ENCODE results near the gene GID8.

GID8 gene

GRCh38 chr20:62910777-62911497 is 27.0 kb upstream of the GID8 start:
- Histone ChIP-seq H4K20me1 (peaks cover 100% of the 10 kb centered on the region), H3K9me3 (no peaks in the 10 kb centered on the region), H3K27ac (0 out of 2 replicates have a peak overlapping the region, but pooled peaks have one; percentile 23), H3K9ac (no peak overlapping the region), H3K36me3 (peaks cover 86% of the 10 kb centered on the region), H3K4me1 (peaks cover 52% of the 10 kb centered on the region), H3K4me3 (no peak overlapping the region), H3K4me2 (no peak overlapping the region), H3K27me3 (no peaks in the 10 kb centered on the region)
- no peak for TF ChIP-seq Cebpa-rat (IDR thresholded peaks at IDR 0.05)

GRCh38 chr20:62911701-62912280 is 26.2 kb upstream of the GID8 start:
- H3K36me3 ChIP-seq, result peaks cover 78% of the 10 kb centered on the region
- H4K20me1 ChIP-seq, result peaks cover 100% of the 10 kb centered on the region

GRCh38 chr20:62913043-62913630 is 24.8 kb upstream of the GID8 start:
- peaks cover 100% of the 10 kb centered on the region for H4K20me1 ChIP-seq
- peaks cover 64% of the 10 kb centered on the region for H3K36me3 ChIP-seq
- peak overlapping the region; percentile 9; the same call in 1 of the 2 replicates for H3K9ac ChIP-seq
- H3K4me1 ChIP-seq, result peaks cover 69% of the 10 kb centered on the region
- no peak overlapping the region for H3K27ac ChIP-seq
- no peak for TF ChIP-seq Cebpa-rat (IDR thresholded peaks at IDR 0.05)
- no peaks in the 10 kb centered on the region for H3K9me3 ChIP-seq
- no peak overlapping the region for H3K4me2 ChIP-seq
- H3K27me3 ChIP-seq, result no peaks in the 10 kb centered on the region
- no peak overlapping the region for H3K4me3 ChIP-seq

More at GRCh38 chr20:62911701-62912280, 26.2 kb upstream of the GID8 start:
- Histone ChIP-seq H3K9me3 (no peaks in the 10 kb centered on the region), H3K27ac (no peak overlapping the region), H3K4me2 (no peak overlapping the region), H3K9ac (no peak overlapping the region), H3K27me3 (no peaks in the 10 kb centered on the region), H3K4me1 (peaks cover 60% of the 10 kb centered on the region), H3K4me3 (no peak overlapping the region)
- TF ChIP-seq Cebpa-rat (IDR thresholded peaks at IDR 0.05), result no peak

GRCh38 chr20:62914436-62914835 is 23.5 kb upstream of the GID8 start:
- no peak overlapping the region for H3K4me3 ChIP-seq
- no peaks in the 10 kb centered on the region for H3K27me3 ChIP-seq
- H3K36me3 ChIP-seq, result peaks cover 51% of the 10 kb centered on the region
- H3K4me2 ChIP-seq, result peak overlapping the region; percentile 39
- peaks cover 69% of the 10 kb centered on the region for H3K4me1 ChIP-seq
- no peaks in the 10 kb centered on the region for H3K9me3 ChIP-seq
- H4K20me1 ChIP-seq, result peaks cover 100% of the 10 kb centered on the region
- H3K27ac ChIP-seq, result peak overlapping the region; percentile 28; the same call in 1 of the 2 replicates
- peak overlapping the region; percentile 8; the same call in 1 of the 2 replicates for H3K9ac ChIP-seq
- TF ChIP-seq Cebpa-rat (IDR thresholded peaks at IDR 0.05), result no peak

- no peaks in the 10 kb centered on the region for H3K9me3 ChIP-seq
Observed at GRCh38 chr20:62914970-62915457, 22.9 kb upstream of the GID8 start.

GRCh38 chr20:62916703-62917476 is 21.1 kb upstream of the GID8 start:
- no peak for TF ChIP-seq Cebpa-rat (IDR thresholded peaks at IDR 0.05)
- H3K27me3 ChIP-seq, result no peaks in the 10 kb centered on the region
- no peak overlapping the region for H3K27ac ChIP-seq
- peaks cover 100% of the 10 kb centered on the region for H4K20me1 ChIP-seq
- peaks cover 27% of the 10 kb centered on the region for H3K36me3 ChIP-seq
- H3K9me3 ChIP-seq, result no peaks in the 10 kb centered on the region
- H3K4me3 ChIP-seq, result no peak overlapping the region
- H3K4me2 ChIP-seq, result peak overlapping the region; percentile 80
- no peak overlapping the region for H3K9ac ChIP-seq
- H3K4me1 ChIP-seq, result peaks cover 87% of the 10 kb centered on the region

More at GRCh38 chr20:62914970-62915457, 22.9 kb upstream of the GID8 start:
- no peaks in the 10 kb centered on the region for H3K27me3 ChIP-seq
- TF ChIP-seq Cebpa-rat (IDR thresholded peaks at IDR 0.05), result no peak
- peak overlapping the region; percentile 28; the same call in 1 of the 2 replicates for H3K27ac ChIP-seq
- peak overlapping the region; percentile 39 for H3K4me2 ChIP-seq
- H3K4me1 ChIP-seq, result peaks cover 70% of the 10 kb centered on the region
- H3K9ac ChIP-seq, result no peak overlapping the region; the same call in 1 of the 2 replicates
- no peak overlapping the region for H3K4me3 ChIP-seq
- H3K36me3 ChIP-seq, result peaks cover 45% of the 10 kb centered on the region
- H4K20me1 ChIP-seq, result peaks cover 100% of the 10 kb centered on the region

GRCh38 chr20:62917720-62918119 is 20.2 kb upstream of the GID8 start:
- 0 out of 2 replicates have a peak overlapping the region, but pooled peaks have one; percentile 29 for H3K9ac ChIP-seq
- H3K27me3 ChIP-seq, result no peaks in the 10 kb centered on the region
- H3K27ac ChIP-seq, result no peak overlapping the region
- H3K9me3 ChIP-seq, result no peaks in the 10 kb centered on the region
- peaks cover 100% of the 10 kb centered on the region for H4K20me1 ChIP-seq
- no peak overlapping the region for H3K4me3 ChIP-seq
- peaks cover 95% of the 10 kb centered on the region for H3K4me1 ChIP-seq
- H3K4me2 ChIP-seq, result peak overlapping the region; percentile 80
- peaks cover 18% of the 10 kb centered on the region for H3K36me3 ChIP-seq
- TF ChIP-seq Cebpa-rat (IDR thresholded peaks at IDR 0.05), result no peak

GRCh38 chr20:62918147-62918546 is 19.8 kb upstream of the GID8 start:
- Histone ChIP-seq H3K36me3 (peaks cover 14% of the 10 kb centered on the region), H3K27ac (no peak overlapping the region), H3K4me1 (peaks cover 97% of the 10 kb centered on the region), H3K9me3 (no peaks in the 10 kb centered on the region), H3K4me3 (no peak overlapping the region), H3K4me2 (peak overlapping the region; percentile 80), H3K27me3 (no peaks in the 10 kb centered on the region), H4K20me1 (peaks cover 100% of the 10 kb centered on the region), H3K9ac (peak overlapping the region; percentile 29; the same call in 1 of the 2 replicates)
- no peak for TF ChIP-seq Cebpa-rat (IDR thresholded peaks at IDR 0.05)

GRCh38 chr20:62918831-62919230 is 19.1 kb upstream of the GID8 start:
- no peak for TF ChIP-seq Cebpa-rat (IDR thresholded peaks at IDR 0.05)
- Histone ChIP-seq H3K9ac (no peak overlapping the region), H3K27ac (0 out of 2 replicates have a peak overlapping the region, but pooled peaks have one; percentile 29), H3K4me2 (peak overlapping the region; percentile 80), H4K20me1 (peaks cover 100% of the 10 kb centered on the region), H3K4me1 (peaks cover 97% of the 10 kb centered on the region), H3K36me3 (peaks cover 7% of the 10 kb centered on the region; the same call in 1 of the 2 replicates), H3K9me3 (no peaks in the 10 kb centered on the region), H3K4me3 (no peak overlapping the region), H3K27me3 (no peaks in the 10 kb centered on the region)

Measured in BLaER1 (cell line).